T-helper 17 cell (primary cell): ENCODE measurements around the gene BCAS4. TPM values are rescaled to one million over a fixed set of nuclear protein-coding genes. Genes with fewer than 3 reads are reported as not detected.

Experiments used
- ATAC-seq: fragments of 150-1000 bp; cut with Tn5 transposase; 2 replicates; pipeline ENCODE4 v1.10.0; 2021; ENCODE audit warnings: mild to moderate bottlenecking, moderate library complexity
- DNase-seq, 3 donors: peaks; one replicate each; pipeline versions ENCODE4 v3.0.0 to v3.0.0-alpha.2; 2020 to 2021
- H3K9me3 ChIP-seq: one replicate; pipeline ENCODE4 v1.7.0; 2013; ENCODE audit warnings: low read length, mild to moderate bottlenecking; ENCODE audit not compliant: control insufficient read depth, poor library complexity, severe bottlenecking
- H3K27ac Mint-ChIP-seq: one replicate; pipeline ENCODE4 v1.8.0; 2022; ENCODE audit warnings: mild to moderate bottlenecking, moderate library complexity, mixed read lengths
- H3K27me3 Mint-ChIP-seq: one replicate; pipeline ENCODE4 v1.8.0; 2022; ENCODE audit warnings: mixed read lengths
- H3K36me3 Mint-ChIP-seq: one replicate; pipeline ENCODE4 v1.8.0; 2022; ENCODE audit warnings: low read depth, mixed read lengths
- H3K4me1 Mint-ChIP-seq: one replicate; pipeline ENCODE4 v1.8.0; 2022; ENCODE audit warnings: mild to moderate bottlenecking, mixed read lengths
- H3K4me3 Mint-ChIP-seq: one replicate; pipeline ENCODE4 v1.8.0; 2022; ENCODE audit warnings: mild to moderate bottlenecking, moderate library complexity, mixed read lengths
- total RNA-seq, 4 donors: library from RNA in 2 of 4; stranded (reverse) in 2 of 4; gene quantifications; one replicate each; pipeline ENCODE4 v1.2.3 and lab custom pipeline; 2022 to 2026

Gene BCAS4
- total RNA-seq, 2 donors from 2014 or later = 8.0 to 8.5 TPM

DNA sequence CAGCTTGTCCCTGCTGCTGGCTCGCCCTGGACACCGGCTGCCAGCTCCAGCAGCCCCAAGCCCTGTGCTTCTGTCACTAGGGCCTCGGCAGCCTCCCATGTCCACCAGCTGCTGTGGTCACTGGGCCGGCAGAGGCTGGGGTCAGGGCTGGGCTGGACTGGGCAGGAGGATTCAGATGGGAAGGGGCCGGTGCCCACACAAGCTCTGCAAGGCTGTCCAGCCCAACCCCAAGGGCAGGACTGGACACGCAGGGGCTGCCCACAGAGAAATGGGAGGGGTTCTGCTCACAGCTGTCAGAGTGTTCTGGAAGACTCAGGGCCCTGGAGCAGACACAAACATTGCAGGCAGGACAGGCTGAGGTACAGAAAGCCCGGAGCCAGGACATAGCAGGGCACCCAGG lies 70.7 kb downstream of the BCAS4 start:
- no peak for DNase-seq
- Mint-ChIP-seq H3K36me3 (peaks cover 2% of the 10 kb centered on the region), H3K4me3 (no peak overlapping the region), H3K4me1 (no peaks in the 10 kb centered on the region), H3K27ac (no peak overlapping the region), H3K27me3 (no peaks in the 10 kb centered on the region)
- no peaks in the 10 kb centered on the region for H3K9me3 ChIP-seq
- no peak for ATAC-seq

DNA sequence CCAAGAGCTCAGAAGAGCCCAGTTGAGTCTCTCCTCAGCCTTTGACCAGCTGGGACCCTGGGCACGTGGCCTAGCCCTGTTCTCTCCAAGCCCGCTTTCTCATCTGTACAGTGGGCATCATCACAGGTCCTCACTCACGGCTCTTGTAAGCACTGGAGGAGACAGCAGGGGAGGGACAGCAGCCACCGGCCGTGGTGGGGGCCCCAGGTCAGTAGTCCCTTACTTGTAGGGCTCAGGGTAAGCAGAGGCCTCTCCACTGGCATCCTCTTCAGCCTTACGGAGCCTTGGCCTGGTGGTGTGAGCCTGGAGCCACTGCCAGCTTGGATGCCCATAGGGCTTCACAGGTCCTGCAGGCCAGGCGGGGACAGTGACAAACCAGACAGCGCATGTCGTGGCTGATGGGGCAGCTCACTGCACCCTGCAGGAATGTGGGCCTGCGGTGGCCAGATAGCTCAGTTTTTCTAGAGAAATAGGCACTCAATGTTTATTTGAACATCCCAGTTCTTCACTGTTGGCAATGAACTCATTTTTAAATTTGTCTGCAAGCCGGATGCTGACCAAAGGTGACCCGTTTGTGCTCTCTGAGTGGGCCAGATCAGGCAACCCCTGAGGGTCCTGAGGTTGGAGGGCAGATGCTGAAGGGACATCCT lies 71.3 kb downstream of the BCAS4 start:
- DNase-seq (no peak), ATAC-seq (no peak)
- Mint-ChIP-seq H3K36me3 (peaks cover 2% of the 10 kb centered on the region), H3K27ac (no peak overlapping the region), H3K4me1 (no peaks in the 10 kb centered on the region), H3K4me3 (no peak overlapping the region), H3K27me3 (no peaks in the 10 kb centered on the region)
- H3K9me3 ChIP-seq = no peaks in the 10 kb centered on the region

DNA sequence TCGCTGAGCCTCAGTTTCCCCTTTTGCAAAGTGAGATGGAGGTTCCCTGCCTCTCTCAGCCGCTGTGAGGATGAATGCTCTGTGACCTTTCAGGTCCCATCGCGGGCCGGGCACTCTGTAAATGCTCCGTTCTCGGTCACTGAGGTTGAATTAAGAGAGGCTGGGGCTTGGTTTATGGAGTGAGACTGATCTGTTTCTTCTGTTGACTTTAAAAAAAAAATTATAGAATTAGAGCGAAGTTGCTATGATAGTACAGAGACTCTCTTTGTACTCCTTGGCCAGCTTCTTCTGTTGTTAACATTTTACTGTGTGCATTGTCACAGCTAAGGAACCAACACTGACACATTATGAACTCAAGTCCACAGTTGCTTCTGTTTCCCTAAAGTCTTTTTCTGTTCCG lies 72.0 kb downstream of the BCAS4 start:
- no peak for DNase-seq
- no peaks in the 10 kb centered on the region for H3K9me3 ChIP-seq
- Mint-ChIP-seq H3K36me3 (peaks cover 2% of the 10 kb centered on the region), H3K4me3 (no peak overlapping the region), H3K27ac (no peak overlapping the region), H3K4me1 (no peaks in the 10 kb centered on the region), H3K27me3 (no peaks in the 10 kb centered on the region)
- no peak for ATAC-seq

DNA sequence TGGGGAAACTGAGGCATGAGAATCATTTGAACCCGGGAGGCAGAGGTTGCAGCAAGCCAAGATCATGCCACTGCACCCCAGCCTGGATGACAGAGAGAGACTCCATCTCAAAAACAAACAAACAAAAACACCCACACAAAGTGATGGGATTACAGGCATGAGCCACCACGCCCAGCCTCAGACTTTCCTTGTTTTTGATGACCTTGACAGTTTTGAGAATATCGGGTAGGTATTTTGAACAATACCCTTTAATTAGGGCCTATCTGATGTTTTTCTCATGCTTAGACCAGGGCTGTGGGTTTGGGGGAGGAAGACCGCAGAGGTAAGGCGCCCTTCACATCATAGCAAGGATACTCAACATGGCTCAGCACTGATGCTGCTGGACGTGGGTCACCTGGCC lies 72.9 kb downstream of the BCAS4 start:
- Mint-ChIP-seq H3K36me3 (no peaks in the 10 kb centered on the region), H3K4me3 (no peak overlapping the region), H3K4me1 (no peaks in the 10 kb centered on the region), H3K27me3 (no peaks in the 10 kb centered on the region), H3K27ac (no peak overlapping the region)
- H3K9me3 ChIP-seq = no peaks in the 10 kb centered on the region
- DNase-seq = no peak
- no peak for ATAC-seq

DNA sequence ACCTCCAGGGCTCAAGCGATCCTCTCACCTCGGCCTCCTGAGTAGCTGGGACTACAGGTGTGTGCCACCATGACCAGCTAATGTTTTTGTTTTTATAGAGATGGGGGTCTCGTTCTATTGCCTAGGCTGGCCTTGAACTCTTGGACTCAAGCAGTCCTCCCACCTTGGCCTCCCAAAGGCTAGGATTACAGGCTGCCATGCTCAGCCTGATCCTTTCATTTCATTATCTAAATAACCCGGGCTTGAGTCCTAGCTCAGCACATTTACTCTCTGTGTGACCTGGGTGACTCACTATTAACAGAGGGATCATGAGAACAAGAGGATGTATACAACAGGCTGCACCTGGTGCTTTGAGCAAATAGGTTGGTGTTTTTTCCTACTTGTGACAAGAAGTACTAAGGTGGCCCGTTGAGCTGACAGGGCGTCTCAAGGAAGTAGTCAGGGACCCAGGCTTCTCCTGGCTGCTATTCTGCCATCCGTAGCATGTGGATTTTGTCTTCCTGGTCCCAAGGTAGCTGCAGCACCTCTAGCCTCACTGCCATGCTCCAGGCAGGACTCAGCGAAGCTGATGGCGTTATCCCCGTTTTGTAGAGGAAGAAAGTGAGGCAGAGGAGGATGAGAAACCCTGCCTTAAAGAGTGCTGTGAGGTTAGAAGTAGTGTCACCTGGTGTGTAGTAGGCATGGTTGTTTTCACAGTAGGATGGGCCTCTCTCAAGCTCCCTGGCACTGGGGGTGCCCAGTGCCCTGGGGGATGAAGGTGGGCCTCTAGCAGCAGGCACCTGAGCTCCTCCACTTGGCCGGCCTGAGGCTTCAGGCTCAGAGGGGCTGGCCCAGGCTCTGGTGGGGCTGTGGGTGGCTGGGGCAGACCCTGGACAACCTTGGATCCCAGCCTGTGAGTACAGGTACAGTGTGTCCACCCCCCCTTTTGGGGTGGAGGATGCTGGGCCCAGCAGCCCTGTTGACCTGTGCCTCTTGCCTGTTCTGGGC lies 73.9 kb downstream of the BCAS4 start:
- H3K4me3 Mint-ChIP-seq = no peak overlapping the region
- ATAC-seq (no peak), DNase-seq (no peak)
- H3K27ac Mint-ChIP-seq = no peak overlapping the region
- H3K9me3 ChIP-seq = no peaks in the 10 kb centered on the region
- H3K27me3 Mint-ChIP-seq = no peaks in the 10 kb centered on the region
- H3K36me3 Mint-ChIP-seq = no peaks in the 10 kb centered on the region
- no peaks in the 10 kb centered on the region for H3K4me1 Mint-ChIP-seq

DNA sequence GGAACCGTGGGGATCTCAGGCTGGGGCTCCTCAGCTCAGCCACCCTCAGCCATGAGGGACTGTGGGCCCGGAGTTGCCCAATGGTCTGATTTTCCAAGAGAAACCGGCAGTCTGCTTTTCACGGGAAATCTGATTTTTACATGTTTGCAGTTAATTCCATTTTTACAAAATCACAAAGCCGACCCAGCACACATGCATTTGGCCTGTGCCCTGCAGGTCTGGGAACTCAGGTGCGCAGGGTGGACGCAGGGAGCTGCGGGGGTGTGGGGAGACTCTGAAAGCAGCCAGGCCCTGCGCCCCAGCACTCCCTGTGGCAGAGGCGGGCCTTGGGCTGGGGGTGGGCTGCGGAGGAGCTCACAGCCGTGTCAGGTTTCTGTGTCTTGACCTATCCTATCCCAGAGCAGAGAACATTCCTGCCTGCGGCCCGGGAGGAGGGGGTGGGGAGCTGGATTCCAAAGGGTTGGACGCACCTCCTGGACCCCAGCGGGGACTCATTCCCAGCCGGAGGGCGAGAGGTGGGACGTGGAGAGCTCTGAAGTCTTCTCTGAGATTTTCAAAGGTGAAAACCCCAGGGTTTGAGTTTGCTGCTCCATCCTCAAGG lies 75.8 kb downstream of the BCAS4 start:
- Mint-ChIP-seq H3K27ac (no peak overlapping the region), H3K4me3 (no peak overlapping the region), H3K36me3 (no peaks in the 10 kb centered on the region), H3K27me3 (no peaks in the 10 kb centered on the region), H3K4me1 (no peaks in the 10 kb centered on the region)
- DNase-seq = no peak
- no peaks in the 10 kb centered on the region for H3K9me3 ChIP-seq
- ATAC-seq = no peak

DNA sequence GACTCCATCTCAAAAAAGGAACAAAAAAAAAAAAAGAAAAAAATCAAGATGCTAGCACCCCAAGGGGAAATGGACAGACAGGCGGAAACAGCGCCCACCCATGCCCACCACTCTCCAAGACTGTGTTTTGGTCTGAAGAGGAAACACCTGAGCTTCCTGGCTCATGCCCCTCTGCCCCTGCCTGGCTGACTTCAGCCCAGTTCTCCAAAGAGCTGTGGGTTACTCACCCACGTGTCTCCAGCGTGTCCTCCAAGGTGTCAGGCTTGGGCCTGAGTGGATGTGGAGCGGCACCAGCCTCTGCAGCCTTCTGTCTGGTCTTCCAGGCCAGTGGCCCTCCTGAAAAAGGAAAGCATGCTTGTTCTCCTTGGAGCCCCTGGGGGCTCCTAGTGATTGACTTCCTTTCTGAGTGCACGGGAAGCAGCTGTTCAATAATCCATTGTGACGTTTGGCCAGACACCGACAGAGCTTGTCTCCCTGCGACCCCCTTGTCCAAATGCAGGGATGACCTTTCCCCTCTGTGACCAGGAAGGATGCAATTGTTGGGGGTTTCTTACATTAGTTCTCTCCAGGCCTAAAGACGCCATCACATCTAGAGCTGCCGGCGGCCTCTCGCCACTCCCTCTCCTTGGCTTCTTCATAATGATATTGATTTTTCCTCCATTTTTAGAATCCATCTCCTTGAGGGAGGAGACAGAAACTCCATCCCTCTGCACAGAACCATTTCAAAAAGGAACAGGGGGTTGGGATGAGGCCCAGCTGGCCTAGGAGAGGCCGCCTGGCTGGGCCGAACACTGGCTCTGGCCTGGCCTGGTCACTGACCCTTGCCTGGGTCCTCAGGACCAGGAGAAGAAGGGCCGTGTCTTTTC lies 77.9 kb downstream of the BCAS4 start:
- H3K9me3 ChIP-seq = no peaks in the 10 kb centered on the region
- no peak overlapping the region for H3K27ac Mint-ChIP-seq
- no peak for ATAC-seq
- H3K4me3 Mint-ChIP-seq = no peak overlapping the region
- no peak for DNase-seq
- H3K36me3 Mint-ChIP-seq = no peaks in the 10 kb centered on the region
- H3K27me3 Mint-ChIP-seq = no peaks in the 10 kb centered on the region
- no peaks in the 10 kb centered on the region for H3K4me1 Mint-ChIP-seq

DNA sequence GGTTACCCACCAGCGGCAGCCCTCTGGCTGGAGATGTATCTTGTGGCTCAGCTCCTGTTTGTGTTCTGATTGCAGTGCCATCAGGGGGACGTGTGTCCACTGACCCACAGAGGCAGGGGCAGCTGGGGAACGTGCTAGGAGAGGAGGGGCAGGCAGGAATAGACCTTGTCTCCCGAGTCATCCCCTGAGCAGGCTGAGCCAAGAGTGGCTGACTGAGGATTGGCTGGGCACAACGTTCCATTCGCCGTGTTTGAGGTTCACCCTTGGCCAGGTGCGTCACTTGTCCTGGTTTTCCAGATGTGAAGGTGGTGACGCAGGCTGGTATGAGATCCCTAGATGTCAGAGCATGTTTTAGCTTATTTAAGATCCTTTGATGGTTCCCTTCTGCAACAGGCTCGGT lies 78.7 kb downstream of the BCAS4 start:
- Mint-ChIP-seq H3K4me1 (no peaks in the 10 kb centered on the region), H3K27me3 (no peaks in the 10 kb centered on the region), H3K27ac (no peak overlapping the region), H3K4me3 (no peak overlapping the region), H3K36me3 (no peaks in the 10 kb centered on the region)
- no peaks in the 10 kb centered on the region for H3K9me3 ChIP-seq
- DNase-seq = no peak
- ATAC-seq = no peak

DNA sequence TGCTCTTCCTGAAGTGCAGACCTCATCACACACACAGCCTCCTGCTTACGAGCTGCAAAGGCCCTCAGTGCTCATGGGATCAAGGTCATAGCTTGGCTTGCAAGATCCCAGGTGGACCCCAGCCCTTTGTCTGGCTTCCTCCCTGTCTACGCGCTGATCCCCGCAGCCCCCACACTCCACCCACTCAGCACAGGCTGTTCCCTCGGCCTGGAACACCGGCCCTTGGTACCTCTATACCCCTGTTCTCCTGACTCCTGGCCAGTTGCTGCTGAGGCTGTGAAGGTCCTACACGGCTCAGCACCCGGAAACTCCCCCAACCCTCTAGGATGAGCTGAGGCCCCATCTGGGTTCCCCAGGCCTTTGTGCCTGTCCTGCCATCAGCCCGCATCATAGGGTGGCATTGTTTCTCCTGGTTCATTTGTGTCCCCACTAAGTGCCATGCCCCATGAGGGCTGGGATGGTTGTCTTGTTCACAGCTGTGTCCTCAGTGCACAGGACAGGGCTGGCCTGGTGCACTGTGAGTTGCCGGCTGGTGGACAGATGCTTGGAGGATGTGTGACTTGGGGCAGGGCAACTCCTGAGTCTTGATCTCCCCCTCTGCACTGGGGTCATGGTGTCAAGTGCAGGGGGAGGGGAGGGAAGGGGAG lies 79.4 kb downstream of the BCAS4 start:
- H3K9me3 ChIP-seq = no peaks in the 10 kb centered on the region
- Mint-ChIP-seq H3K4me1 (no peaks in the 10 kb centered on the region), H3K27me3 (no peaks in the 10 kb centered on the region), H3K27ac (no peak overlapping the region), H3K36me3 (no peaks in the 10 kb centered on the region), H3K4me3 (no peak overlapping the region)
- no peak for ATAC-seq
- no peak for DNase-seq

DNA sequence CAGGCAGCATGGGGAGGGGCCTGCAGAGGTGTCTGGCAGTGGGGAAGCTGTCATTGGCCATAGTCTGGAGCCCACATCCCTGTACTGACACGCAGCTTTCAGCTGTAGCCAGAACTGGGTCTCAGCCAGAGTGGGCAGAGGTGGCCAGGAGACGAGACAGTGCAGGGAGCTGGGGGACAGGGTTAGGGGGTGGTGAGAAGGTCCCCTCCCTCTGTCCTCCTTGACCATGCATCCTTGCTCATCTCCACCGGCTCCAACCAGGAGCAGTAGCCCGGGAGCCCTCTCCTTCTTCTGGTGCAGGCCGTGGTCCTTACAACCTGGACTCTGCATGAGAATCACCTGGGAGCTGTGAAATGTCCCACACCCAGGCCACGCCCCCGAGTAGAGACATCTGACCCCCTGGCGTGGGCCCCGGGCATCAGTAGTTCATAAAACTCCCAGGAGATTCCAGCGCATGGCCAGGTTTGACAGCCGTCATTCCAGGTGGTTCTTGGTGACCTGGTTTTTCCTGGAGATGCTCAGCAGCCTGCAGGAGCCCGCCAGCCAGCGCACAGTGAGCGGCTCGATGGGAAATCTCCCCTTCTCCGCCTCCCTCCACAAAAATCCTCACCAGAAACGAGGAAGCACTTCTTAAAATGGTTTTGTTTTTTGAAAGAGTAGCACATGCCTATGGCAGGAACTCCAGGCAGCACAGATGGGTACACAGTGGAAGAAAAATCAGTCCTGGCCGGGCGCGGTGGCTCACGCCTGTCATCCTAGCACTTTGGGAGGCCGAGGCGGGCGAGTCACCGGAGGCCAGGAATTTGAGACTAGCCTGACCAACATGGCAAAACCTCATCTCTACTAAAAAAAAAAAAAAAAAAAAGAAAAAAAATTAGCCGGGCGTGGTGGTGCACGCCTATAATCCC lies 80.2 kb downstream of the BCAS4 start:
- no peak for ATAC-seq
- H3K4me3 Mint-ChIP-seq = no peak overlapping the region
- peaks cover 2% of the 10 kb centered on the region for H3K36me3 Mint-ChIP-seq
- no peak overlapping the region for H3K27ac Mint-ChIP-seq
- no peaks in the 10 kb centered on the region for H3K27me3 Mint-ChIP-seq
- DNase-seq = no peak
- no peaks in the 10 kb centered on the region for H3K4me1 Mint-ChIP-seq
- H3K9me3 ChIP-seq = no peaks in the 10 kb centered on the region

DNA sequence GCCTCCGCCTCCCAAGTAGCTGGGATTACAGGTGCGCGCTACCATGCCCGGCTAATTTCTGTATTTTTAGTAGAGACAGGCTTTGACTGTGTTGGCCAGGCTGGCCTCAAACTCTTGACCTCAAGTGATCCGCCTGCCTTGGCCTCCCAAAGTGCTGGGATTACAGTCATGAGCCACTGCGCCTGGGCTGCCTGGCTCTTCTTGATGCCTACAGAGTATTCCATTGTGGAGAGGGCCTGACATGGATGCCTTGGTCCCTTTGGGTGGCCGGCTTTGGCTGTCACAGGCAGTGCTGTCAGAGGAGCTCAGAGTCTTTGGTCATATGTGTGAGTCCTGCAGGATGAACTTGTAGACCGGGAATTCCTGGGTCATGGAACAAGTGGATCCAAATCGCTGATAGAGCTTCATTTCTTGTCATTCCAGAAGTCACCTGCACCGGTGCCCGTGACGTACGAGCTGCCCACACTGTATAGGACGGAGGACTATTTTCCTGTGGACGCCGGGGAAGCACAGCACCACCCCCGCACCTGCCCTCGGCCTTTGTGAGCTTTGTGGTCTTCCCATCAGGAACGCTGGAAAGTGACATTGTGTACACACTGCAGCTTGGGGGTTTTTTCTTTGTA lies 81.3 kb downstream of the BCAS4 start:
- Mint-ChIP-seq H3K4me1 (no peaks in the 10 kb centered on the region), H3K27ac (no peak overlapping the region), H3K4me3 (no peak overlapping the region), H3K36me3 (peaks cover 2% of the 10 kb centered on the region), H3K27me3 (no peaks in the 10 kb centered on the region)
- DNase-seq (no peak), ATAC-seq (no peak)
- no peaks in the 10 kb centered on the region for H3K9me3 ChIP-seq
